HCEC 1CT (cell line): Measurements from ENCODE around the gene ERBB4.
A peak's percentile ranks its signal among the peaks of the same experiment; 100 is the strongest.

Experiments used
- DNase-seq: peaks from one replicate; pipeline ENCODE4 v3.0.0-alpha.2; 2017

The ERBB4 gene

DNA sequence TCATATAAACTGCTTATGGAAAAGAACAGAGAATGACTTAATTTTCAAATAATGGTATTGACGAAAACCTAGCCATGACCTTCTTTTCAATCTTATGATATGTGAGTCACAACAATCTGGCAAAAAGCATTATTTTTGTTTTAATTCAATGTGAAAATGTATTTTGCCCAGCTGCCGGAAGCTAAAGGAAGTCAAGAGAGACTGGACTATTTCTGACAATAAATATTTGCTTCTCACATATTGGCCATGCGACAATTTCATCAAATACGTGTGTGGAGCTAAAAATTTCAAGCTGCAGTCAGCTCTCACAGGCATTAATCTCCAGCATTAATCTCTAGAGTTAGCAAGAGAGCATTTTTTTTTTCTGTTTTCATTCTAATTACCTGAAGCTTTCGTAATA lies 1101.2 kb downstream of the ERBB4 start:
- no peak for DNase-seq

DNA sequence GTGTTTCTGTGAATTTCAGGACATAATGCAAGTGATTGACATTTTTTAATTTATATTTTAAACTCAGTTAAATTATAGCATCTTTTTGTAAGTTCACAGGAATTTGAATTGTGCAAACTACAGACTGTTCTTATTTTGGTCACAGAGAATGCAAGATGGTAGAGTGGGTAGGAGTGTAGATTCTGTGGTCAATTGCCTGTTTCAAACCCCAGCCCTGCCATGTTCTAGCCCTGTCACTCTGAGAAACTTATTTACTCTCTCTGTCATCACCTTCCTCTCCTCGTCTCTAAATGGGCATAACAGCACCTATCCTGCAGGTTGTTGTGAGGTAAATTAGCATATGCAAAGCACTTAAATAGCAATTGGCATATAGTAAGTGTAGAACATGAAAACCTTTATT lies 1102.4 kb downstream of the ERBB4 start:
- DNase-seq = no peak

DNA sequence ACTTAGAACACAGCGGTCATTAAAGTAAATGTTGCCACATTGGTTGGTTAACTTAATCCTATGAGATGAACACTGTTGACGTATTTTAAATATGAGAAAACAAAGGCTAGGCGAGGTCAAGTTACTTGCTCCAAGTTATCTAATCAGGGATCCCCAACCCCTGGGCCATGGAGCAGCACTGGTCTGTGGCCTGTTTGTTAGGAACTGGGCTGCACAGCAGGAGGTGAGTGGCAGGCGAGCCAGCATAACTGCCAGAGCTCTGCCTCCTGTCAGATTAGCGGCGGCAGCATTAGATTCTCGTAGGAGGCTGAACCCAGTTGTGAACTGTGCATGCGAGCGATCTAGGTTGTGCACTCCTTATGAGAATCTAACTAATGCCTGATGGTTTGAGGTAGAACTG lies 1103.3 kb downstream of the ERBB4 start:
- no peak for DNase-seq

DNA sequence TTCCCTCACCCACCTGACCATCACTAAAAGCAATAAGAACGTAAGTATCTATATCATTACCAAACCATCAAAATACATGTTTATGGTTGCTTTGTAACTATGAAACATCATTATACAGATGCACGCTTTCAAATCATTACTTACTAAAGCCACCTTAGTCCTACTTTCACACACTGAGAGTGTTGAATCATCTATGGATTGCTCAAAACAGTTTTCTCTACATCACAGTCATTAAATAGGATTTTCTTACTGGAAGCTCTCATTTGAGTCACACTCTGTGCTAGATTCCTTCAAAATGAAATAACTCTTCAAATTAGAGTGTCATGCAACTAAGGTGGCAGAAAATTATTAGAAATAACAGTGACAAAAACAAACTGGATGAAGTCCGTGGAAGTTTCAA lies 1103.8 kb downstream of the ERBB4 start:
- DNase-seq = peak; percentile 71

DNA sequence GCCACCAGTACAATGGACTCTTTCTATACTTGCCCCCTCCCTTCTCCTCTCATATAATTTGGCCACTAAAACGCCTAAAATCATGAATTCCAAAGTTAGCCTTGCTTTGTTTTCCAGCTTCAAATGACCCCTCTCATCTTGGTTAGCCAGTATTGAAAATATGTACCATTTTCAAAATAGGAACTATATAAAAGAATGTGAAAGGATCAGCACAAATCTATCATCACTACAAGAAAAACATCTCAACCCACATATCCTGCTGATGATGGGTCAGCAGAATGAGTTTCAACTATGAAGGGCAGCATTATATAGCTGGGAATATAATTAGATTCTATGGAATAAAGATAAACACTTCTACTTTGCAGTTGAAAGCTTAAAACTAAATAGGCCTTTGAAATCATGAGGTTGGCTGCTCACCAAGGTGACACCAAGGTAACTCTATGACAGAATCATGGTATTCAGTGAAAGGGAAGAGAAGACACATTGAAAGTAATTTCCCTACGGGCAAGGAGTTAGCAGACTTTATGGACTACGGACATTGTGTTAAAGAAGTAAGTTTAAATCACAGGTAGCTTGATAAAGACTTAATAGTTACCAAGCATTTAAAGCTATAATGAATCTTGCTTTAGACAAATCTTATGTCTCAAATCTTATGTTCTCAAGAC lies 1109.2 kb downstream of the ERBB4 start:
- DNase-seq = no peak

DNA sequence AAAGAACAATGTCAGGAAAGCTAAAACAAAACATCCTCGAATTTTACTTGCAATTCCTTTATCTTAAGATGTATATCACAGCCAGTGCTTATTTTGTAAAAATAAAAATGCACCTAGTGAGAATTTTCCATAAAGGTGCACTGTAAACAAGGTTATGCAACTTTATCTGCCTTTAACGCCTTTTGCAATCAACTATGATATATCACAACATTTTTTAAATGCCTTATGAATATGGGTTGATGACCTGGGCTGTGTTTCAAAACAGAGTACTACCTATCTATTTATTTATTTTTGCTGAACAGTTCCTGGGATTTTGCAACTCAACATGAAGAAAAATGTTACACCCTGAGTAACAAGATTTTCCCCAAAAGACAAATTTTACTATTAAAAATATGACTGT lies 1112.4 kb downstream of the ERBB4 start:
- no peak for DNase-seq

DNA sequence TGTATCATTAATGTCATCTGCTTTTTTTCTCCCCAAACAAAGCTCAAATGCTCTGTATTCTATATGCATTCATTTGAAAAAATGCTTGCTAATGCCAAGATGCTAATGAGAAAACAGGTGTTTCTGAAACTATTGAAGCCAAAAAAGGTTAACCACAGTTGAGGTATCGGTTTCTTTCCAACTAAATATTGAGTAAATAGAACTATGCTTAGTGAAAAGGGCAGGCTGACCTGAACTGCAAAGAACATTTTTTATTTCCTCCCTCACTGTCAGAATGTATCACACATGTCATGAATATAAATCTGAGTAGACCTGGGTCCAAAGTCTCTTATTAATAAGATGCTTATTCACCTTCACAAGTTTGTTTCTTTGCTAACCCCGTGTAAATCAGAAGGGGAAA lies 1115.6 kb downstream of the ERBB4 start:
- no peak for DNase-seq

DNA sequence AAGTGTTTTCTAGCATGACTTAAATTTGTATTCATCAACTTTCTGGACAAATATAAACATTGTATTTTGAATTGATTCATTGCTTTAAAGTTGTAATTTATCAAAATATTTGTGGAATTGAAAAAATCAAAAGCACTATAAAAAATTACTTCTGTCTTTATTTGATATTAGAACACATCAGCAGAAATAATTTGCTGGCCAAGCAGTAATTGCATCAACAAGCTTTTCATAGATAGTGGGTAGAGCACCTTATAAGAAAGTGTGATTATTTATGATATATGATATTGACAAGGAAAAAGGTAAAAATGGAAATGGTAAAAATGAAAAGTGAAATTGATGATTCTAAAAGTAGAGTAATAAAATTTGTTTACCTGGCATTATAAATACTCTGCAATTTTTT lies 1121.1 kb downstream of the ERBB4 start:
- no peak for DNase-seq

DNA sequence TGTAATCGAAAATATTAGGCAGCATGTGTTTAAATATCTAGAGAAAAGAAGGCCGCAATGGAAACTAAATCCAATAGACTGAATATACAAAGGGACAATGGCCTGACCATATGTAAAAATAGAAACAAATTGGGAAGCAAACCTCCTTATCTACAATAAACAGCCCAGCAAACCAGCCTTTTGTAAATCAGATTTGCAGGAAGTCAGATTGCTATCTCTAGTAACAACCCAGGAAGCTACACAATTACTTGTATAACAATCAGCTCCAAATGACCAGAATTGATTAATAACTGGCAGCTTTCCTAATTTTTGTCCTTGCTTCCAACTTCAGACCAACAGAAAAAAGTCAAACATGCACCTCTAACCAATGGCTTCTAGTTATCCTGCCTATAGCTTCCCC lies 1122.2 kb downstream of the ERBB4 start:
- no peak for DNase-seq

DNA sequence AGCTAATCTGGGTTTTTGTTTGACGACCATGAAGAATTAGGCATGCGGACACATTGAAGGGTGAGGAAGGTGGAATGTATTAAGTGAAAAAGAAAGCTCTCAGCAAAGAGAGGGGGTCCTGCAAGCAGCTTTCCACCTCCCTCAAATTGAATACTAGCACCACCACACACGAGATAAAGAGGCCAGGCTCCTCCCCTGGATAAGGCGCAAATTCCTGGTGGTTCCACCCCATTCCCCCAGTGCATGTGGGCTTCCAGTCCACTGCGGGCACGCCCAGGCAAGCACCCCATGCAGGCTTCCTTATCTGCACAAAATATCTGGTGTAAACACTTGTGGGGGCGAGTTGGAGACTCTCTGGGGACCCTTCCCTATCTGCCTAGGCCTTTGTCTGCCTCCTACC lies 1124.9 kb downstream of the ERBB4 start:
- no peak for DNase-seq

DNA sequence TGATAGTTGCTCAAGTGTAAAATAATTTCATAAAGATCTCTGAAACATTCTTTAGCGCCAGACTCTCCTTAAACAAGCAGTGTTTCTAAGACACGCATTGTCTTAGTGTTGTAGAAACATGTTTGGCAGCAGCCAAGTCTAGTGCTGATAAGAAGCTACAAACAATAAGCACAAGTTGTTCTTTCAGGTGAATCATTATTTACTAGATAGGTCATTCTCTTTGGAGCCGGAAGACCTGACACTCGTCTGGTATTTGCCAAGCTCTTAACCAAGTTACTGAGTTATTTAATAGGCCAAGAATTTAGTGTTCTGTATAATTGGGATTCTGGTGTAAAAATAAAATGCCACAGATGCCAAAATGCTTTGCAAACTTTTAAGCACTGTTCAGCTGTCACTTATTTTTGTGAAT lies 1130.1 kb downstream of the ERBB4 start:
- no peak for DNase-seq

DNA sequence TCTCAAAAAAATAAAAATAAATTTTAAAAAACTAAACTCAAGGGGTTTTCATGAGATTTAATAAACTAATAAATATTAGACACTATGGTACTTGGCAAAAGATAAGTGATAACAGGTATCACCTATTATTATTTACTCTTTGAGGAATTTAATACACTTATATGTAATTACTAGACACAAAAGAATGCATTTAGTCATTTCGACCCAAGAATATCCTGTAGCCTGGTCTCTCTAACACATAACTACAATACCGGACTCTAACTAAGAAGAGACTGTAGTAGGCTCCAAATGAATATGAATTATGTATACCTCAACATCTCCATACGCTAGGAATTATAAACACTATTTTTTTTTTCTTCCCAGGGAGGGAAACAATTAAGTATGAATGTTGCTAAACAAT lies 1131.5 kb downstream of the ERBB4 start:
- DNase-seq = no peak

DNA sequence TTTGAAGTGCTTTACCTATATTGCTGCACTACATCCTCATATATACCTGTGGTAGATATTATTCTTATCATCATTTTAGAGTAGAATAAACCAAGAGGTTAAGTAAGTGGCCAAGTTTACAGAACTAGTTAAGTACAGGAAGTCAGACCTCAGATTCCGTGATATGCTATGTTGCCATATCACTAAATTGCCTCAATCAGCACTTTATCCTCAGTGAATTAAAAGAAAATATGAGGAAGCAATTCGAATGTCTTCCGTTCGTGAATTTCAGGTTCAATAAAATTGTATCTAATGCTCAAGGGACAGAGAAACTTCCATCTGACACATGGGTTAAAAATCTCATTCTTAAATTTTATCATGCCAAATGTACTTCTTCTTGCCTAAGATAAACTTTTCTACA lies 1133.6 kb downstream of the ERBB4 start:
- DNase-seq = no peak

DNA sequence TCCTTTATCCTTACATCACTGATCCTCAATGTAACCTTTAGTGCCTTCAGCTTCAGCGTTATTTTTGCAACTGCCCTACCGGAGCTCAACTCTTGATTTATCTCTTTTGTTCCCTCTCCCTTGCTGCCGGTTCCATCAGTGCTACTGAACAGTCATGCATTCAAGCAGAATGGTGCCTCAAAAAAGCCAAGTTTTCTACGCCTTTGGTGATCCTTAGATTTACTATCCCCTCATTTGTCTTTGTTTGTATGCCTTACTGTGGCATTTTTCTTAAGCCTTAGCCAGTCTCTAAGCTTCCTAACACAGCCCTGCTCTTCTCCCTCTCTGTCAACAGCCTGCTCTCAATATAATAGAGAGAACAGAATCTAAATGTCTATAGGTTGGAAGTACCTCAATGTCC lies 1134.5 kb downstream of the ERBB4 start:
- DNase-seq = no peak

DNA sequence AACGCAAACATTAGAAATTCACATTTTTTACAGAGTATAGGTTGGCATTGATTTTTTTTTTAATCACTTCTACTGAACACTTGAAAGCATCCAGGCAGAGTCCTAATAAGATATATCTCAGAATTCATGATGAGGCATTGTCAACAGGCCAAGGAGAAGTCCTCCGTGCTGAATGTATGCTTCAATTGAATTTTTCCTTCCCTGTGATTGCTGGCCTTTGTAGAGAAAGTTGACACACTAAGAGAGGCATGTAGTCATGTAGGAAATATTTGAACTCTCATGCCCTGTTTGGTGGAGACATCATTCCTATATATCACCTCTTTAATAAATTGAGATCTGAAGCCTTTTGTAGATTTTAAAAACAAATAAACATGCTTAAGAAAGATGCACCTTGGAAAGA lies 1137.3 kb downstream of the ERBB4 start:
- peak; percentile 72 for DNase-seq

DNA sequence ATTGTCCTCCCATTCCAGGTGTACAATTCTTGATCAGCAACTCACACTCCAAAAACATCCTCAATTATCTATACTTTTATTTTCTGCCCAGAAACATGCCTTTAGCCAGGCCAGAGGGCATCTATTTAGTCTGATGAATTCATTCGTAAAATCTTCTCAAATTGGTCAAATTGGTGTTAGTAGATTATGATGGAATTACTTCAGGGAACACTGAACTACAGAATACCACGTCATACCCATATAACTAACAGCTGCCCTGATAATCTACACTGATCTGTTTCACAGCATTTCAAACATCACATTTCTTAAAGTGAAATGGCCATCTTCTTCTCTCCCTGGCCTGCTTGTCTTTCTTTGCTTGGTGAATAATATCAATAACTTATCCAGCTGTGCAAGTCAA lies 1140.8 kb downstream of the ERBB4 start:
- DNase-seq = no peak

DNA sequence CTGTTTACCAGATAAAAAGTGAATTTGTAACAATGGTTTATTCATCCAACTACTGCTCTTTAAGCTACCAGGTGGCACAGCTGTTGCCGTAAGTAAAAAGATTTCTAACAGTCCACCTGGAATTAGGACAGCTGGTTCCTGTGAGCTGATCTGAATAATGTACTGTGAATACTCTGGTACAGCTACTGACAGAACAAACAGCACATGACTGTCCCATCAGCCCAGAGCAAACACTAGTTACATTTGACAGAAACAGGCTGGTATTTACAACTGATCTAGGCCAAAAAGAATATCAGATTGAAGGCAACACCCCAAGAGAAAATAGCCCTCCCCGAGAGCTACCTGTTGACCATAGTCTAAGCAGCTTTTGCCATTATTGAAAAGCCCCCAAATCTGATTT lies 1141.8 kb downstream of the ERBB4 start:
- no peak for DNase-seq

DNA sequence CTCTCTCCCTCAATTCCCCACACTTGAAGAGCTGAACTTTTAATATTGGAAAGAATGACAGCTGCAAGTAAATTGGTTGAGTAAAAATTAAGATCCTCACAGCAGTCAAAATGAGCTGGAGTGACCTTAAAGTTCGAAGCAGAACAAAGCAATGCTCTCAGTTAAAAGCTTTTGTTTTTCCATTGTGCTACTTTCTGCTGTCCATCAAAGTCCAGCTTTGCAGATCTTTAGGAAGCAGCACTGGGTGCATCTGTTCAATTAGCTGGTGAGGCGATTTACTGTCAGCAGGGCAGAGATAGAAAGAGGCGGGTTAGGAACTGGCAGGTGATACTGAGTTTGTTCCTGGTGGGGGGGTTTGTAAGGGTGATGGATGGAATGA lies 1147.4 kb downstream of the ERBB4 start:
- no peak for DNase-seq

DNA sequence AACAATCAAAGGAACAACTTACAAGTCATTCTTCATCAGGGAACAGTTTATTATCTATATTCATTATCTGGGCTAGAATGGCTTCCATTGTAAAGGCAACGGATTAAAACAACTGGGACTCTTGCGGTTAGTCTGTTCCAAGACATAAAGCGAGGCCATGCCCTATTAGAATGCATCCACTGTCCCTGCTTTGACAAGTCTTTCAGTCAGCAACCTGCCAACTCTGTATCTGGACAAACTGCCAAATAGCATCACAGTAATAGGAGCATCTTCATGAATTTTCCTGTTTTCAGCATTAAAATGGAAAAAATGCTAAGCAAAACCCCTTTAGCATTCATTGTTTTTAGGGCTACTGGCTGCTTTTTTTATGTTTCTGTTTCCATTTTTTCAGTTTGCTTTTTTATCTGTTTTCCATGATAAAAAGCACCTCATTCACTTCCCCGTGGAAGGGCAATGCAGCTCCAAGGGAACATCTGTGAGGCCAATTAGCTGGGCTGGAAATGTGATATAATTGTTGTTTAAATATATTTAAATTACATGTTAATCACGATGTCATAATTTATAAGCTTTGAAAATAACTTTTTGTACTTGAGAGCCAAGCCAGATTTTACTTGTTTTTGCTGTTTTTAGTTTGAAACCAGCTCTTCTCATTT lies 1147.9 kb downstream of the ERBB4 start:
- no peak for DNase-seq

DNA sequence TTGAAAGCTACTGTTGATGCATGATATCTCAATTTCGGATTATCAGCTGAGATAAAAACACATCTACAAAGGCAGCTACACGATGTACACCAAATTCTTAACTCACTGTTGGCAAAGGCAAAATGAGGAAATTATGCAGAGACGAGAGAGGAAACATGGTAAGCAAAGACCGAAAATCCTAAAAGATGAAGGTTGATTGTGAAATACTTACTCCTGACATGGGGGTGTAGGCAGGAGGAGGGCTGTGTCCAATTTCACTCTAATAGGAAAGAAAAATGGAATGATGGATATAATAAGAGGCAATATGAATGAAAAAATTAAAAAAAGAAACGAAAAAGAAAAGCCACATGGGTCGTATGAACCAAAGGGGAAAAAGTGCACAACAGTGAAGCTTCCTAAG lies 1150.9 kb downstream of the ERBB4 start:
- no peak for DNase-seq

DNA sequence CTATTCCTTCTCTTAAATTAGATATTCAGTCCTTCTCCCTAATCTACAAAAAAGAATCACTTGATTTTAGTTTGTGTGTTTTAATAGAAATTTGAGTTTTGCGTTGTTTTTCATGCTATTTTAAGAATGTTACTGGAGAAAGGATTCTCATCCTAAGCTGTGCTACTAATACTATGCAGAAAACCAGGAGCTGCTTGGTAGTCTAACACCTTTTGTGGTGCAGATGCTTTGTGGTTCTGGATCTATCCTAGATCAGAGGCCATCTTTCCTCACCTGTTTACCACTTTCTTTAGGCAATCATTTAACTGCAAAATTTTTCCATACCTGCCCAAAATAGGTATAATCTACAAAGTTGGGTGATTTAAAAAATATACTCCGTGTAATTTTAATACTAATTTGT lies 1158.6 kb downstream of the ERBB4 start:
- DNase-seq = no peak

DNA sequence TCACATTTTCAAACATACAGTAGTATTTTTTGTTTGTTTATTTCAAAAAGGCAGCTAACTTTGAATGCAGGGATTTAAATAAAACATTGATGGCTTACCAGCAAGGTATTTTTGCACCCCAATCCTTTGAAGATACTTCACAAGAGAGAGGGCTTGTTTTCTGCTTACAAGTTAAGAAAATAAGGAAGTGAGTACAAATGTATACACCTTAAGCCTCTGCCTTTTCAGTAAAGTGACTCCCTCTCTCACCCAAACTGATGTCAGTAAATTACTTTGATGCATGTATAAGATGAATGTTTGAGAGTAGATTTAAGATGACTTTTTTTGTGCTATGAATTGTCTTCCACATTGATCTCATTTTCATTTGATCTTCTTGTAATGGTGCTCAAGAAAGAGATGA lies 1162.2 kb downstream of the ERBB4 start:
- no peak for DNase-seq

DNA sequence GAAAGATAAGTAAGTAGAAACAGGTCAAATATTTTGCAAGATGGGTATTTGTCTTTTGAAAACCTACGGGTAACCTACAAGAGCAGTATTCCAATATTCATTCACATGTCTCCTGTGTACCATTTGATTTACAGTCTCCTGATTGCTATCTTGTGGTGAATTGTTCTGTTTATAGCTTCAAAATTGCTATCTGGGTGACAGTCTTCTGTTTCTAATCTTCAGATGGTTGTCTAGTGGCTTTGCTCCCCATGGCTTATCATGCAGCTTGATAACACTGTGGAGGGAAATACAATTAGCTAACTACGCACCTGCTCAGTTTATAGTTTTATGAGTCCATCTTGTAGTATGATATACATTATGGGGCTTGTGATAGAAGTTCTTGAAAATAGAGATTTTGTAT lies 1165.4 kb downstream of the ERBB4 start:
- DNase-seq = no peak

DNA sequence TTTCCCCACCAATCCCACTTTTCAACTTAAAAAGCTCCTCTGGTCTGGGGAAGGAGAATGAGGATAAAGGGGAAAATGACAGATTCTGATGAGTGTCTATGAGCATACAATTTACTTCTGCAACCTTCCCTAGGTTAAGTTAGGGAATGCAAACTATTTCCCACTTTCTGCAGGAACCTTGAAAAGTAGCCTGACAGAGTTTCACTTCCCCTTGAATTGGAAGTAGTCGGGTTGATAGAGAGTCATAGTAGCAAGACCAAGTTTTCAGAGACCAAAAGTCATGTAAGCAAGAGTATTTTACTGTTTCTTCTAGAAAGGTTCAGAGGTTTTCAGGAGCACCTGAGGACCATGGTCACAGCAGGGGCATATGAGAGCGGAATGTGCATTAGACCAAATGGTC lies 1167.1 kb downstream of the ERBB4 start:
- DNase-seq = no peak

DNA sequence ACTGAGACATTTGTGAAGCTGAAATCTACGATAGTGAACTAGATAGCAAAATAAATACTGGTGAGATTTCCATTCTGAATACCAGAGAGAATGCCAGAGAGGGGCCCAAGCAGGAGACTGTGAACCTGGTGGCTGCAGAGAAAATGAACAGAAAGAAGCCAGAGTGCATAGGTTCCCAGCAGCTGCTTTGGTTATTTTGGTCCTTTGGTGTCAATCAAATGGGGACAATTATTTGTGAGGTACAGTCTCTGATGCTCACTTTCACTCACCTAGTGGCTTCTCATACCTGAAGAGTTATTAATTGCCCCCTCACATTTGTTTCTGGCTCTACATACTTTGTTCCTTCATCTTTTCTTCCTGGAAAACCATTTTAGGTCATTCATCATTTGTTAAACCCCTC lies 1170.1 kb downstream of the ERBB4 start:
- DNase-seq = no peak
